Left lung (tissue), 10 donors: ENCODE data around the gene UNC5CL. TPM values are rescaled to one million over a fixed set of nuclear protein-coding genes. Genes with fewer than 3 reads are reported as not detected.

Experiments used
- ATAC-seq: fragments of 200-7000 bp; cut with Tn5 transposase; one replicate; pipeline ENCODE4 v1.9.1; 2020; ENCODE audit warnings: moderate library complexity
- DNase-seq, 4 donors: peaks; one replicate each; pipeline ENCODE4 v3.0.0-alpha.2; 2013 to 2020
- H3K27ac ChIP-seq, 2 donors: fragments of 200-600 bp; sonication (generic) in 1 of 2; one replicate each; pipeline versions ENCODE4 v1.5.0 to v1.8.0; 2020 to 2021
- H3K27me3 ChIP-seq, 2 donors: fragments of 200-600 bp; sonication (generic) in 1 of 2; one replicate each; pipeline versions ENCODE4 v1.5.0 to v1.8.0; 2020 to 2021
- H3K36me3 ChIP-seq, 2 donors: fragments of 200-600 bp; sonication (generic) in 1 of 2; one replicate each; pipeline versions ENCODE4 v1.5.0 to v1.8.0; 2020 to 2021
- H3K4me1 ChIP-seq, 2 donors: fragments of 200-600 bp; one replicate each; pipeline ENCODE4 v1.8.0; 2021
- H3K4me3 ChIP-seq, 2 donors: fragments of 200-600 bp; sonication (generic) in 1 of 2; one replicate each; pipeline versions ENCODE4 v1.5.0 to v1.8.0; 2020 to 2021; ENCODE audit warnings: mild to moderate bottlenecking in 1 of 2
- H3K9me3 ChIP-seq, 2 donors: fragments of 200-600 bp; sonication (generic) in 1 of 2; one replicate each; pipeline versions ENCODE4 v1.5.0 to v1.8.0; 2020 to 2021
- intact Hi-C, 2 donors: fragments of 100-400 bp; cut with DNase I; formaldehyde crosslinking; loops; one replicate each; pipeline versions ENCODE4 v1.11.2 to v1.14.2; 2022
- polyA plus RNA-seq, 6 donors: library from polyadenylated mRNA; unstranded; fragments of 120-200 nt; gene quantifications; one replicate each; pipeline ENCODE4 v1.2.1, GENCODE V29; 2013; ENCODE audit not compliant: insufficient read length in 6 of 6
- total RNA-seq, 2 donors: library from RNA; stranded (reverse); fragmentation: NEBNext Ultra II Directional; extraction: Animal tissue kit (Norgen Biotek cat#: 25700); gene quantifications; one replicate each; pipeline ENCODE4 v1.2.1, GENCODE V29; 2021
- TF ChIP-seq, protein P1 (sequence below), 2 donors: fragments of 200-600 bp; sonication (generic) in 1 of 2; IDR thresholded peaks; one replicate each; pipeline versions ENCODE4 v1.5.0 to v1.8.0; 2021; ENCODE audit warnings: antibody characterized with exemption in 2 of 2
- donor health status: DM: no; HTN: yes; CAD: no.
- donor health status: DM: no; HTN: no; CAD: no.

UNC5CL gene
- total and polyA plus RNA-seq, 8 donors: 2.3 to 11.8 (median 4.8) TPM

DNA sequence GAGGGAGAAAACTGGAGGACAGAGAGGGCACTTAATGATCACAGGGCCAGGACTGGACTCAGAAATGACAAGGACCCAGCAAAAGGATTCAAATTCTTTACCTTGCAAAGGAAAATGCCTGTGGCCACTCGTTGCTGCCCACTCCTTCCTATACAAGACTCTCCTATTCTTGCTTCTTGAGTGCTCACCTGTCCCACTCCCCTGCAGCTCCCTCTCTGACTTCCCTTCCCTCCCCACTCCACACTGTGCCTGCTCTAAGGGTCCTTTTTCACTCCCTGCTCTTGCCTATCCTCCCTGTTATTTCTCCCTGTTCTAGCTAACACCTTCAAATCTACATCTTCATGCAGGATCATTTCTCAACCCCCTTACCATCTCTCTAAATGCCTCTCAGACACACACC lies 56.1 kb downstream of the UNC5CL start:
- peaks cover 0 to 24% of the 10 kb centered on the region in 2 donors for H3K27me3 ChIP-seq
- no peaks in the 10 kb centered on the region for H3K4me1 ChIP-seq

DNA sequence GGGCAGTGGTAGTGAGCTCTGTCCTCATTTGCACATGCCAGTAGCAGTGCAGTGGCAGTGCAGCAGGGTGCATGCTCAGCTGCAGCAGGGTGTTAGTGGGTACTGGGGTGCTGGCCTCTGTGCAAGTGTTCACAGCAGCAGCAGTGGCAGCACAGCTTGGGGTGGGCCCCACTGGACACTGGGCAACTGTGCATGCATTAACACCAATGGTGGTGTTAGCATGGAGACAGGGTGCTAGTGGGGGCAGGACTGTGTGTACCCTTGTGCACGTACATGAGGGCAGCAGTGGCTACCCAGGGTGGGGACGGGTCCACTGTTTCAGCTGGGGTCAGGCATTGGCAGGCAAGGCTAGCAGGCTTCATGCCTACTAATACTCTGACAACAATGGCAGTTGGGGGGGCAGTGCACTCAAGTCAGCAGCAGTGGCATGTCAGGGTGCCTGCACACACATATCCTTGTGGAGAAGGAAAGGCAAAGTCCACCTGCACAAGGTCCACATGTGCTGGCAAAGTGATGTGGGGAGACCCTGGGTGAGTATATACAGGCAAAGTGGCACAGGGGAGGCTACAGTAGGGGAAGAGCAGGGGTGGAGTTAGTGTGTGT lies 60.2 kb downstream of the UNC5CL start:
- no peak overlapping the region for H3K4me3 ChIP-seq
- H3K27ac ChIP-seq: no peak overlapping the region
- intact Hi-C loops: no loop called here
- no peaks in the 10 kb centered on the region for H3K36me3 ChIP-seq
- H3K27me3 ChIP-seq: peaks cover 0 to 24% of the 10 kb centered on the region in 2 donors
- no peaks in the 10 kb centered on the region for H3K9me3 ChIP-seq
- ATAC-seq (no peak), DNase-seq (no peak)
- TF ChIP-seq, protein P1, sequence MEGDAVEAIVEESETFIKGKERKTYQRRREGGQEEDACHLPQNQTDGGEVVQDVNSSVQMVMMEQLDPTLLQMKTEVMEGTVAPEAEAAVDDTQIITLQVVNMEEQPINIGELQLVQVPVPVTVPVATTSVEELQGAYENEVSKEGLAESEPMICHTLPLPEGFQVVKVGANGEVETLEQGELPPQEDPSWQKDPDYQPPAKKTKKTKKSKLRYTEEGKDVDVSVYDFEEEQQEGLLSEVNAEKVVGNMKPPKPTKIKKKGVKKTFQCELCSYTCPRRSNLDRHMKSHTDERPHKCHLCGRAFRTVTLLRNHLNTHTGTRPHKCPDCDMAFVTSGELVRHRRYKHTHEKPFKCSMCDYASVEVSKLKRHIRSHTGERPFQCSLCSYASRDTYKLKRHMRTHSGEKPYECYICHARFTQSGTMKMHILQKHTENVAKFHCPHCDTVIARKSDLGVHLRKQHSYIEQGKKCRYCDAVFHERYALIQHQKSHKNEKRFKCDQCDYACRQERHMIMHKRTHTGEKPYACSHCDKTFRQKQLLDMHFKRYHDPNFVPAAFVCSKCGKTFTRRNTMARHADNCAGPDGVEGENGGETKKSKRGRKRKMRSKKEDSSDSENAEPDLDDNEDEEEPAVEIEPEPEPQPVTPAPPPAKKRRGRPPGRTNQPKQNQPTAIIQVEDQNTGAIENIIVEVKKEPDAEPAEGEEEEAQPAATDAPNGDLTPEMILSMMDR (IDR thresholded peaks at IDR 0.05): no peak
- no peaks in the 10 kb centered on the region for H3K4me1 ChIP-seq

More for the DNA sequence above, 56.1 kb downstream of the UNC5CL start:
- ATAC-seq: no peak
- H3K9me3 ChIP-seq: no peaks in the 10 kb centered on the region
- H3K4me3 ChIP-seq: no peak overlapping the region
- no peak for DNase-seq
- no peaks in the 10 kb centered on the region for H3K36me3 ChIP-seq
- intact Hi-C loops: no loop called here
- TF ChIP-seq, protein P1 (IDR thresholded peaks at IDR 0.05): no peak
- H3K27ac ChIP-seq: no peak overlapping the region

DNA sequence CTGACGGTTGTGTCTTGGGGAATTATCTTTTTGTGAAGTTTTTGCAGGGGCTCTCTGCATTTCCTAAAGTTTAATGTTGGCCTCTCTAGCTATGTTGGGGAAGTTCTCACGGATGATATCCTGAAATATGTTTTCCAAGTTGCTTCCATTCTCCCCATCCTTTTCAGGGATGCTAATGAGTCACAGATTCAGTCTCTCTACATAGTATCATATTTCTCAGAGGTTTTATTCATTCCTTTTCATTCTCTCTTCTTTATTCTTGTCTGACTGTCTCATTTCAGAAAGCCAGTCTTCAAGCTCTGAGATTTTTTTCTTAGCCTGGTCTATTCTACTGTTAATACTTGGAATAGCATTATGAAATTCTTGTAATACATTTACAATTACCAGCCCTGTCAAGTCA lies 61.3 kb downstream of the UNC5CL start:
- Histone ChIP-seq H3K36me3 (no peaks in the 10 kb centered on the region), H3K4me1 (no peaks in the 10 kb centered on the region), H3K9me3 (no peaks in the 10 kb centered on the region), H3K27me3 (peaks cover 0 to 20% of the 10 kb centered on the region in 2 donors), H3K27ac (no peak overlapping the region), H3K4me3 (no peak overlapping the region)
- DNase-seq (no peak), ATAC-seq (no peak)
- TF ChIP-seq, protein P1 (IDR thresholded peaks at IDR 0.05): no peak
- intact Hi-C loops: no loop called here

DNA sequence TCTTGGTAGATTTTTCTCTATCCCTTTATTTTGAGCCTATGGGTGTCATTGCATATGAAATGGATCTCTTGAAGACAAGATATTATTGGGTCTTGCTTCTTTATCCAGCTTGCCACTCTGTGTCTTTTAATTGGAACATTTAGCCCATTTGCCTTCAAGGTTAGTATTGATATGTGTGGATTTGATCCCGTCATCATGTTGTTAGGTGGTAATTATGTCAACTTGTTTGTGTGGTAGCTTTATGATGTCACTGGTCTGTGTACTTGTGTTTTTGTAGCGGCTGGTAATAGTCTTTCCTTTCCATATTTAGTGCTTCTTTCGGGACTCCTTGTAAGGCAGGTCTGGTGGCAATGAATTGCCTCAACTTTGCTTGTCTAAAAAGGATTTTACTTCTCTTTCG lies 61.9 kb downstream of the UNC5CL start:
- no peak for ATAC-seq
- TF ChIP-seq, protein P1 (IDR thresholded peaks at IDR 0.05): no peak
- Histone ChIP-seq H3K9me3 (no peaks in the 10 kb centered on the region), H3K36me3 (no peaks in the 10 kb centered on the region), H3K27ac (no peak overlapping the region), H3K4me3 (no peak overlapping the region), H3K27me3 (peaks cover 0 to 19% of the 10 kb centered on the region in 2 donors), H3K4me1 (no peaks in the 10 kb centered on the region)
- intact Hi-C loops: no loop called here
- no peak for DNase-seq

Other genes starting within 250 kb of the UNC5CL start
- not detected for gene TSPO2, start 3.2 kb upstream of the UNC5CL start, total RNA-seq
- 1 to 10 TPM in 3 of 6 donors, under 1 TPM in 3; 0.52 to 1.5 (median 1.1) TPM for gene TSPO2, start 3.2 kb upstream of the UNC5CL start, polyA plus RNA-seq
- gene APOBEC2, start 14.0 kb upstream of the UNC5CL start, total RNA-seq: under 1 TPM in 1 of 2 donors, not detected in 1; 0.29 TPM
- gene APOBEC2, start 14.0 kb upstream of the UNC5CL start, polyA plus RNA-seq: 1 to 10 TPM in 2 of 6 donors, under 1 TPM in 4; 0.58 to 1.3 (median 0.82) TPM
- 10 to 100 TPM; 14.9 to 20.3 TPM for gene OARD1, start 33.1 kb upstream of the UNC5CL start, total RNA-seq
- 10 to 100 TPM; 44.2 to 56.4 (median 48.2) TPM for gene OARD1, start 33.1 kb upstream of the UNC5CL start, polyA plus RNA-seq
- 10 to 100 TPM; 16.4 to 20.3 TPM for gene NFYA, start 33.8 kb upstream of the UNC5CL start, total RNA-seq
- gene NFYA, start 33.8 kb upstream of the UNC5CL start, polyA plus RNA-seq: 10 to 100 TPM; 50.6 to 58.6 (median 54.9) TPM
- under 1 TPM; 0.87 to 0.92 TPM for gene TREML1, start 115.1 kb upstream of the UNC5CL start, total RNA-seq
- gene TREML1, start 115.1 kb upstream of the UNC5CL start, polyA plus RNA-seq: 1 to 10 TPM in 5 of 6 donors, under 1 TPM in 1; 0.86 to 2.0 (median 1.6) TPM
- gene TREM2, start 123.9 kb upstream of the UNC5CL start, total RNA-seq: 10 to 100 TPM; 16.2 to 29.2 TPM
- gene TREM2, start 123.9 kb upstream of the UNC5CL start, polyA plus RNA-seq: under 1 TPM in 5 of 6 donors, not detected in 1; 0.20 to 0.78 (median 0.50) TPM
- 1 to 10 TPM in 1 of 2 donors, under 1 TPM in 1; 0.32 to 3.2 TPM for gene TREML2, start 161.9 kb upstream of the UNC5CL start, total RNA-seq
- gene TREML2, start 161.9 kb upstream of the UNC5CL start, polyA plus RNA-seq: under 1 TPM; 0.16 to 0.38 (median 0.23) TPM
- under 1 TPM in 1 of 2 donors, not detected in 1; 0.32 TPM for gene TREML4, start 189.1 kb upstream of the UNC5CL start, total RNA-seq
- gene TREML4, start 189.1 kb upstream of the UNC5CL start, polyA plus RNA-seq: not detected
- gene TREM1, start 247.5 kb upstream of the UNC5CL start, total RNA-seq: 10 to 100 TPM; 36.5 to 65.3 TPM
- 1 to 10 TPM in 5 of 6 donors, under 1 TPM in 1; 0.44 to 2.5 (median 1.3) TPM for gene TREM1, start 247.5 kb upstream of the UNC5CL start, polyA plus RNA-seq